SK-N-SH (cell line): ENCODE data around the gene PARD3. TPM values are rescaled to one million over a fixed set of nuclear protein-coding genes. Genes with fewer than 3 reads are reported as not detected.

ENCODE experiments used
- CTCF ChIA-PET: fragments of 300-600, 350-600 bp; formaldehyde crosslinking; extraction: SDS; loops from one replicate; lab custom pipeline; 2021; lab: Yijun Ruan, JAX
- POLR2A ChIA-PET: fragments of 350-600 bp; sonication (Branson Sonifier 250); formaldehyde crosslinking; extraction: SDS; loops from one replicate; lab custom pipeline; 2020; ENCODE audit warnings: antibody characterized with exemption, inconsistent platforms; lab: Yijun Ruan, JAX
- DNase-seq: peaks from one replicate; pipeline ENCODE4 v3.0.0; 2012
- H2AFZ ChIP-seq: fragments of 200-600 bp; sonication (generic); 2 replicates; pipeline ENCODE4 v1.8.1; 2016; ENCODE audit warnings: antibody characterized with exemption, mild to moderate bottlenecking, low read depth
- H3F3A ChIP-seq: fragments of 200-600 bp; sonication (generic); replicated peaks from 2 replicates; pipeline ENCODE3; 2016; ENCODE audit warnings: antibody characterized with exemption, mild to moderate bottlenecking; ENCODE audit not compliant: insufficient read depth
- H3K27ac ChIP-seq, 2 experiments: fragments of 200-500 bp in 1 of 2; fragments of 200-600 bp in 1 of 2; sonication (Bioruptor generic) in 1 of 2; sonication (generic), shearing (Covaris generic) in 1 of 2; 2 replicates each; pipeline versions ENCODE4 v1.5.1 to v1.6.1; 2014 to 2016; ENCODE audit warnings: low read depth in 2 of 2, inconsistent platforms in 1 of 2, low read length in 1 of 2, mild to moderate bottlenecking in 1 of 2, mixed read lengths in 1 of 2
- H3K27me3 ChIP-seq: fragments of 200-600 bp; sonication (generic), shearing (Covaris generic); 2 replicates; pipeline ENCODE4 v1.6.1; 2016; ENCODE audit warnings: mixed run types; ENCODE audit not compliant: insufficient read depth
- H3K36me3 ChIP-seq, 2 experiments: fragments of 200-500 bp in 1 of 2; fragments of 200-600 bp in 1 of 2; sonication (Bioruptor generic) in 1 of 2; sonication (generic) in 1 of 2; replicated peaks in 1 of 2; 2 replicates each; pipeline versions ENCODE3 to v1.5.1; 2014 to 2016; ENCODE audit warnings: low read length in 1 of 2, mild to moderate bottlenecking in 1 of 2; ENCODE audit not compliant: insufficient read depth in 2 of 2, control insufficient read depth in 1 of 2
- H3K4me1 ChIP-seq, 2 experiments: fragments of 200-500 bp in 1 of 2; fragments of 200-600 bp in 1 of 2; sonication (Bioruptor generic) in 1 of 2; sonication (generic), shearing (Covaris generic) in 1 of 2; 2 replicates each; pipeline versions ENCODE4 v1.5.1 to v1.6.1; 2014 to 2016; ENCODE audit warnings: low read depth in 1 of 2, low read length in 1 of 2, mixed run types in 1 of 2; ENCODE audit not compliant: insufficient read depth in 2 of 2, control insufficient read depth in 1 of 2
- H3K4me2 ChIP-seq: fragments of 200-600 bp; sonication (generic), shearing (Covaris generic); 2 replicates; pipeline ENCODE4 v1.6.1; 2017; ENCODE audit warnings: mixed run types
- H3K4me3 ChIP-seq, 2 experiments: fragments of 200-500 bp in 1 of 2; fragments of 200-600 bp in 1 of 2; sonication (Bioruptor generic) in 1 of 2; sonication (generic), shearing (Covaris generic) in 1 of 2; 2 replicates each; pipeline versions ENCODE4 v1.5.1 to v1.8.1; 2014 to 2016; ENCODE audit warnings: low read depth in 2 of 2, inconsistent platforms in 1 of 2, low read length in 1 of 2, mild to moderate bottlenecking in 1 of 2, mixed read lengths in 1 of 2, moderate library complexity in 1 of 2
- H3K79me2 ChIP-seq: fragments of 200-600 bp; sonication (generic); 2 replicates; pipeline ENCODE4 v1.8.1; 2017; ENCODE audit warnings: mild to moderate bottlenecking; ENCODE audit not compliant: insufficient read depth
- H3K9ac ChIP-seq: fragments of 200-600 bp; sonication (generic); 2 replicates; pipeline ENCODE4 v1.6.1; 2017; ENCODE audit warnings: mixed run types
- H3K9me2 ChIP-seq: fragments of 200-600 bp; sonication (generic); 2 replicates; pipeline ENCODE4 v1.6.1; 2017; ENCODE audit warnings: mixed run types
- H3K9me3 ChIP-seq: fragments of 200-600 bp; sonication (generic); 2 replicates; pipeline ENCODE4 v1.6.1; 2017; ENCODE audit warnings: mixed run types, mild to moderate bottlenecking, moderate library complexity
- H4K20me1 ChIP-seq: fragments of 200-600 bp; sonication (generic); 2 replicates; pipeline ENCODE4 v1.6.1; 2017; ENCODE audit warnings: mild to moderate bottlenecking, mixed run types; ENCODE audit not compliant: insufficient read depth
- EP300 ChIP-seq, 2 experiments: IDR thresholded peaks; 2 replicates each; pipeline versions ENCODE4 v1.4.0 to v1.6.1; 2012; ENCODE audit warnings: borderline replicate concordance in 1 of 2, low read depth in 1 of 2, low read length in 1 of 2
- EZH2phosphoT487 ChIP-seq: fragments of 200-600 bp; sonication (generic); IDR thresholded peaks from 2 replicates; pipeline ENCODE4 v1.6.1; 2017; ENCODE audit warnings: low read depth, mixed run types, mild to moderate bottlenecking, antibody characterized with exemption, moderate library complexity, borderline replicate concordance
- FOXJ3 ChIP-seq: sonication (generic); formaldehyde crosslinking; IDR thresholded peaks from 2 replicates; pipeline ENCODE4 v1.5.1; 2020; ENCODE audit warnings: mild to moderate bottlenecking, missing genetic modification reagents
- MEF2A ChIP-seq: IDR thresholded peaks from 2 replicates; pipeline ENCODE4 v1.4.0; 2012; ENCODE audit warnings: low read depth, borderline replicate concordance
- MXI1 ChIP-seq: IDR thresholded peaks from 2 replicates; pipeline ENCODE4 v1.6.1; 2012; ENCODE audit warnings: mild to moderate bottlenecking, low read depth, low read length, improper control_type of control experiment
- NRF1 ChIP-seq: IDR thresholded peaks from 2 replicates; pipeline ENCODE4 v1.6.1; 2012; ENCODE audit warnings: low read depth, mild to moderate bottlenecking, low read length
- POLR2AphosphoS5 ChIP-seq: IDR thresholded peaks from 2 replicates; pipeline ENCODE4 v1.6.1; 2012; ENCODE audit warnings: low read depth, low read length
- RFX5 ChIP-seq: IDR thresholded peaks from 2 replicates; pipeline ENCODE4 v1.6.1; 2012; ENCODE audit warnings: mild to moderate bottlenecking, improper control_type of control experiment, low read length
- SIN3A ChIP-seq: IDR thresholded peaks from 2 replicates; pipeline ENCODE4 v1.6.1; 2012; ENCODE audit warnings: low read depth, mild to moderate bottlenecking, low read length, moderate library complexity, borderline replicate concordance
- SMC3 ChIP-seq: IDR thresholded peaks from 2 replicates; pipeline ENCODE4 v1.6.1; 2012; ENCODE audit warnings: low read depth, low read length, improper control_type of control experiment
- TEAD4 ChIP-seq: IDR thresholded peaks from 2 replicates; pipeline ENCODE4 v1.4.0; 2012; ENCODE audit warnings: mild to moderate bottlenecking, borderline replicate concordance; ENCODE audit not compliant: insufficient read depth
- WGBS: methylation state at CpG from one replicate; pipeline ENCODE4 v1.1.6; 2017; ENCODE audit warnings: low lambda C conversion rate; 5-methylcytosine and 5-hydroxymethylcytosine counted together
- polyA plus RNA-seq, 3 experiments: library from polyadenylated mRNA; depleted of rRNA; stranded (reverse); fragments of >200 nt; gene quantifications; 2 replicates each; pipeline ENCODE4 v1.2.3, GENCODE V29; 2012
- TF ChIP-seq, protein P1 (sequence below): IDR thresholded peaks from 2 replicates; pipeline ENCODE4 v1.4.0; 2012; ENCODE audit warnings: low read depth, borderline replicate concordance
- TF ChIP-seq, protein P2 (sequence below): fragments of 200-600 bp; sonication (generic); IDR thresholded peaks from 2 replicates; pipeline ENCODE4 v1.6.1; 2017; ENCODE audit warnings: antibody characterized with exemption, mild to moderate bottlenecking, moderate library complexity

The PARD3 gene
- polyA plus RNA-seq, 1 of the 3 experiments (the other 2 are of a cell fraction) = 29.4 TPM

DNA sequence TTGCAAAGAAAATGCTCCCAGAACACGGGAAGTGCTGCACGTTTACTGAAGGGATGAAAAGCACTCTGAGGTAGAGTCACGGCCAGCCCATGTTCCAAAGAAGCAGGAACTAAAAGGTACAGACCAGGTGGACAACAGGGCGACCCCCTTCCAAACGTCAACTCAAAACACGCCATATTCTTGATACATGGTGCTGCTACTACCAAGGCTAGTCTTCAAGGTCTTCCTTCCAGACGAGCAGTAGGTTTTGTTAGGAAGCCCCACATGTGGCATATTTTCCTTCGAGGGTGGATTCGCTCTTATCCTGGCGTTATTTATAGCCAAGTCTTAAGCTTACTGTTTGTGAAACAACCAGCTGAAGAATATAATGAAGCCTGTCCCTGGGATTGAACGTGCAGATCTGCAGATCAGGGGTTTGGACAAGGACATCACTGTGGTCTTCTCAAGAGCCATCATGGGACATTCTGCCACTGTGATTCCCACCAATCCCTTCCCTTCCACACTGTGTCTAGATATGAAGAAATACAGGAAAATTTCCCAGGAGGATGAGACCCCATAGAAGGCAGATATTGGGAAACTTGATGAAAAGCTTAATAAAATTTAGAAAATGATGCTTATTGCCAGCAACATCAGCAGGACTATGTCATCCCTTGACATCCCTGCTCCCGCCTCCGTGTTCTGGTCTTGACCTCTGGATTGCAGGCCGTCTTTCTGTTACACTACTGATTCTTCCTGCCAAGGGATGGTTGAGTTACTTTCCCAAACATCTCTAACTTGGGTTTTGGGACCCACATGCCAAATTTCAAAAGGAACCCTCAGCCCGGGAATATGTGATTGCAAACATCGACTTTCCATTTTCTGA lies 734.4 kb downstream of the PARD3 start:
- H3K4me3 ChIP-seq = no peak overlapping the region
- H2AFZ ChIP-seq = no peak overlapping the region
- no peak for DNase-seq
- H3K9me2 ChIP-seq = no peaks in the 10 kb centered on the region
- no peaks in the 10 kb centered on the region for H3K9me3 ChIP-seq
- H3K27ac ChIP-seq = no peak overlapping the region
- no peaks in the 10 kb centered on the region for H3K36me3 ChIP-seq
- WGBS = 78% methylated on average over 16 of the region's 16 CpGs
- no peaks in the 10 kb centered on the region for H4K20me1 ChIP-seq
- H3K9ac ChIP-seq = no peak overlapping the region
- CTCF ChIA-PET = interaction anchor here (0.8 kb wide), 1 partner anchor 37 kb away, joined by 3 read pairs; no protein-coding TSS in a partner anchor
- H3K79me2 ChIP-seq = no peaks in the 10 kb centered on the region
- no peaks in the 10 kb centered on the region for H3F3A ChIP-seq
- TF ChIP-seq TEAD4 (no peak), MXI1 (no peak), POLR2AphosphoS5 (no peak), EP300 (IDR thresholded peaks at IDR 0.05; ENCODE audit: borderline replicate concordance in 1 of 2, low read depth in 1 of 2, low read length in 1 of 2) (no peak), SMC3 (no peak), SIN3A (no peak), NRF1 (no peak), RFX5 (no peak), MEF2A (no peak), EZH2phosphoT487 (no peak), FOXJ3 (CRISPR knock-in tag) (no peak)
- TF ChIP-seq, protein P1, sequence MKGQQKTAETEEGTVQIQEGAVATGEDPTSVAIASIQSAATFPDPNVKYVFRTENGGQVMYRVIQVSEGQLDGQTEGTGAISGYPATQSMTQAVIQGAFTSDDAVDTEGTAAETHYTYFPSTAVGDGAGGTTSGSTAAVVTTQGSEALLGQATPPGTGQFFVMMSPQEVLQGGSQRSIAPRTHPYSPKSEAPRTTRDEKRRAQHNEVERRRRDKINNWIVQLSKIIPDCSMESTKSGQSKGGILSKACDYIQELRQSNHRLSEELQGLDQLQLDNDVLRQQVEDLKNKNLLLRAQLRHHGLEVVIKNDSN = no peak
- TF ChIP-seq, protein P2, sequence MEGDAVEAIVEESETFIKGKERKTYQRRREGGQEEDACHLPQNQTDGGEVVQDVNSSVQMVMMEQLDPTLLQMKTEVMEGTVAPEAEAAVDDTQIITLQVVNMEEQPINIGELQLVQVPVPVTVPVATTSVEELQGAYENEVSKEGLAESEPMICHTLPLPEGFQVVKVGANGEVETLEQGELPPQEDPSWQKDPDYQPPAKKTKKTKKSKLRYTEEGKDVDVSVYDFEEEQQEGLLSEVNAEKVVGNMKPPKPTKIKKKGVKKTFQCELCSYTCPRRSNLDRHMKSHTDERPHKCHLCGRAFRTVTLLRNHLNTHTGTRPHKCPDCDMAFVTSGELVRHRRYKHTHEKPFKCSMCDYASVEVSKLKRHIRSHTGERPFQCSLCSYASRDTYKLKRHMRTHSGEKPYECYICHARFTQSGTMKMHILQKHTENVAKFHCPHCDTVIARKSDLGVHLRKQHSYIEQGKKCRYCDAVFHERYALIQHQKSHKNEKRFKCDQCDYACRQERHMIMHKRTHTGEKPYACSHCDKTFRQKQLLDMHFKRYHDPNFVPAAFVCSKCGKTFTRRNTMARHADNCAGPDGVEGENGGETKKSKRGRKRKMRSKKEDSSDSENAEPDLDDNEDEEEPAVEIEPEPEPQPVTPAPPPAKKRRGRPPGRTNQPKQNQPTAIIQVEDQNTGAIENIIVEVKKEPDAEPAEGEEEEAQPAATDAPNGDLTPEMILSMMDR = no peak
- TF ChIP-seq, all 33 proteins: peak for 0
- Histone ChIP-seq H3K4me1 (no peaks in the 10 kb centered on the region), H3K4me2 (no peak overlapping the region), H3K27me3 (no peaks in the 10 kb centered on the region)
- POLR2A ChIA-PET = no interaction called here
